GM21447 (cell line): ENCODE measurements around the gene SKP1.
A peak's percentile ranks its signal among the peaks of the same experiment; 100 is the strongest.
"Not testable (repeated sequence)": the region's sequence is repeated elsewhere in the genome, so short reads cannot be mapped to it uniquely, and the experiment has no call there.

Experiments used
- ATAC-seq: cut with Tn5 transposase; IDR thresholded peaks from one replicate; pipeline ENCODE4 v1.9.1; 2021; ENCODE audit not compliant: unreplicated experiment

The SKP1 gene

GRCh38 chr5:134178096-134178419 is 1.3 kb upstream of the SKP1 start:
- no peak for ATAC-seq

GRCh38 chr5:134177369-134178095 is 782 bp upstream of the SKP1 start:
- no peak for ATAC-seq

- peak; percentile 21 for ATAC-seq
Measured at GRCh38 chr5:134175921-134176510, 734 bp downstream of the SKP1 start.

GRCh38 chr5:134174841-134175839 is 1.6 kb downstream of the SKP1 start:
- no peak for ATAC-seq

- no peak for ATAC-seq
Measured at GRCh38 chr5:134171972-134172371, 4.8 kb downstream of the SKP1 start.

- no peak for ATAC-seq
Measured at GRCh38 chr5:134162592-134162991, 14.2 kb downstream of the SKP1 start.

GRCh38 chr5:134161513-134162395 is 15.0 kb downstream of the SKP1 start:
- ATAC-seq, result no peak

- ATAC-seq, result no peak
Measured at GRCh38 chr5:134153657-134154056, 23.1 kb downstream of the SKP1 start.

GRCh38 chr5:134153241-134153640 is 23.5 kb downstream of the SKP1 start:
- ATAC-seq, result no peak

GRCh38 chr5:134152173-134152832 is 24.4 kb downstream of the SKP1 start:
- ATAC-seq, result not testable (repeated sequence)

- no peak for ATAC-seq
Measured at GRCh38 chr5:134151723-134152122, 25.0 kb downstream of the SKP1 start.

GRCh38 chr5:134149571-134150303 is 27.0 kb downstream of the SKP1 start:
- no peak for ATAC-seq

- ATAC-seq, result no peak
Measured at GRCh38 chr5:134148986-134149539, 27.7 kb downstream of the SKP1 start.

GRCh38 chr5:134148316-134148715 is 28.4 kb downstream of the SKP1 start:
- no peak for ATAC-seq

GRCh38 chr5:134146651-134147518 is 29.9 kb downstream of the SKP1 start:
- ATAC-seq, result no peak

- no peak for ATAC-seq
Measured at GRCh38 chr5:134145779-134146581, 30.8 kb downstream of the SKP1 start.

- no peak for ATAC-seq
Measured at GRCh38 chr5:134145041-134145757, 31.6 kb downstream of the SKP1 start.
